NK-92 treated with Interleukin-12 subunit alpha and Interleukin-12 subunit beta, amount 100 ng/mL, for 24 hours (cell line): Measurements from ENCODE around the gene PLA2G4E.

ENCODE experiments used
- DNase-seq: peaks from one replicate; lab custom pipeline; 2025; lab: John Stamatoyannopoulos, UW

PLA2G4E gene

DNA sequence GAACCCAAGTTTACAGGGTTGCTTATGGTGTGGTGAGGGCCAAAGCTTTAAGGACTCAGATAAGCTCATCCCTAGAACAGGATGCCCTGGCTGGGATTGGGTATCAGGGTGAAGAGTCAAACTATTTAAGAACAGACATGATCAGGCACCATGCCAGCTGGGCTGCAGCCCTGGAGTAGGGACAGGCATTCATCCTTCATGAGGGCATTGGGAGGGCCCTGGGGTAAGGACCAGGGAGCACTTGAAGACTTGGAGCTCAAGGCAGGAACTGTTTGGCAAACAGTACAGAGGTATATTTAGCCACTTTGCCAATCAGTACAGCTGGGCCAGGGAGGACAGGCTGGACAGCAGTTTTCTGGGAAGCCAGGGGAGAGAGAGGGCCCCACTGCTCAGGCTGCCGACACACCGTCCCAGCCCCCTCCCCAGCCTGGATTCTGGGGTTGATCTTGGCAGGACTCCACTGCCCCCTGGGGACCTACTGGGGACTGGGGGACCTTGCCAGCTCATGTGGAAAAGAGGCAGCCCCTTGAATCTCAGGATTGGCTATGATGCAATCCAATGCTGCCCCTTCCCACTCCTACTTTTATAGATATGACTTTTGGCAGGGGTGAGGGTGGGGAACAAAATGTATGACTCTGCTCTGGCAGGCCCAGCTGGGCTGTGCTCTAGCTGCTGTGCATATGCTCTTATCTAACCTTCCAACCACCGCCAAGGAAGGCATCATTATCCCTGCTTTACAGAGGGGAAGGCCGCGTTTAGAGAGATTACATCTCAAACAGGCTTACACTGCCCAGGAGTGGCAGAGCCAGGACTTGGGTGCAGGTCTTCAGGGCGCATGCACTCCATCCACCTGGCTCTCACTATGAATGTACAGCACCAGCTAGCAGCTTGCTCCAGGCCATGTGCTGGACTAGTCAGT is 2.3 kb downstream of the PLA2G4E start:
- DNase-seq, result no peak

DNA sequence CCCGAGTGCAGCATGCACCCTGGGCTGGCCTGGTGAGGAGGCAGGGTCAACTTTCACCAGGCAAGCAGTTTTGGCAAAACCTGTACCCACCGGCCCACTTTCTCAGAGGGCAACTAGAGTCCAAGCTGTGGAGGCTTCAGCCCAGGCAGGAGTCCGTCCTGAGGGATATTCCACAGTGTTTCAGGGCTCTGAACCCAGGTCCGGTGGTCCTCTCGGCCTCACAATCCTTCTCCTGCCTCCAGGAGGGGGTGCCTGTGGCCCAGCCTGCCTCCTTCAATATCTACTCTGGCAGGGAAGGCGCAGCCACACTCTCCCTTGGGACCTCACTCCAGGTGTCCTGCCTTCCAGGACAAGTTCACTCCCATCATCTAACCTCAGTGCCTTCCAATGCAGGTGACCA is 3.9 kb downstream of the PLA2G4E start:
- no peak for DNase-seq

DNA sequence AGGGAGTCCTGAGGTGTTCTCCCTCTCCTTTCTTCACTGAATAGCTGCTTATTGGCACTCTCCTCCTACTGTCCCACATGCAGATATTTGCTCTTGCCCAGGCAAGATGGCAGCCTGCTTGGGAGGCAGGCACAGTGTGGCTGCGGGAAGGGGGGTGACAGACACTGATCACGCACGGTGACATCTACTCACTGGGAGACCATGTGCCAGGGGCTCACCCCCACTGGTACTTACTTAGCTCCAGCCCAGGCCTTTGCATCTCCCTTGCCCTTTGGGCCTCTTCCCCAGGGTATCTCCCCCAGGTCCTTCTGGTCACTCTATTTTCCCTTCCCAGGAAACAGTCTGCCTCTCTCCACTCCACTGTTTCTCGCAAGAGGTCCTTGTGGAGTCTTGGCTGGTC is 6.4 kb downstream of the PLA2G4E start:
- no peak for DNase-seq

DNA sequence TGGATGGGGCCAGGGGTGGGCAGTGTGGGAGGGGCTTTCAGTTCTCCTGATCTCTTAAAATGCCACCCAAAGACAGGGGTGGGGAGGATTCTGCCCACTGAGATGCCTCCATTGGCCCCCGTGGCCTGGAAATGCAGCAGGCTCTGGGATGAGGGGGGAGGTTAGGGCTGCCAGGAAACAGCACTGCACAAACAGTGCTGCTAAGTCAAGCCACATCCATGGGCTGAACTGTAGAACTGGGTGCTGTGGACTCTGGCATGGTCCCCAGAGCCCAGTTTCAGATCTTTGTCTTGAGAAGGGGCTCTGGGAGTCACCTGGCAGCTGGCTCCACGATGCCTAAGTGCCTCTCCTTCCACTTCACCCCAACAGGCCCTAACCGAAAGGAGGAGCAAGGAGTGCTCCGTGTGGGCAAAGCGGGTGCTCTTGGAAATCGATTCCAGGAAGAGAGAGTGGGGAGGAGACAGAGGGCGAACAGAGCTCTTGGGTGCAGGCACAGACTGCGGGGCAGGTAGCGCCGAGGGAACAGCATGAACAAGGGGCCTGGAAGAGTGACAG is 7.8 kb downstream of the PLA2G4E start:
- DNase-seq, result no peak

DNA sequence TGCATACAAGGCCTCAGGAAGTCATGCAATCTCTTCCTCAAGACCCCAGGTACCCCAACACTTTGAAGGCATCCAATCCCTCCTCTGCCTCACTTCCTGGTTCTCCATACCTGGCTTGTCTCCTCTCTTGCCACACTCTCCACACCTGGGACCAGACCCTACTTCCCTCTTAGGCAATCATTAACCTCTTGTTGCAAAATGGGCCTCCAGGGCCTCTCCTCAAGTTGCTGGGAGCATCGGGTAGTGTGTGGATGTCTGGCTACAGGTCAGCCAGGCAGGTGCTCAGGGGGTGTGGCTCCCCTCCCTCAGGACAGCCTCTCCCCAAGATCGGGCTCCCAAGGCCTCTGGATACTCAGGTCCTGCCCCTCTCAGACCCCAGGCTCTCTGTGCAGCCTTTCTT is 8.6 kb downstream of the PLA2G4E start:
- DNase-seq, result no peak

DNA sequence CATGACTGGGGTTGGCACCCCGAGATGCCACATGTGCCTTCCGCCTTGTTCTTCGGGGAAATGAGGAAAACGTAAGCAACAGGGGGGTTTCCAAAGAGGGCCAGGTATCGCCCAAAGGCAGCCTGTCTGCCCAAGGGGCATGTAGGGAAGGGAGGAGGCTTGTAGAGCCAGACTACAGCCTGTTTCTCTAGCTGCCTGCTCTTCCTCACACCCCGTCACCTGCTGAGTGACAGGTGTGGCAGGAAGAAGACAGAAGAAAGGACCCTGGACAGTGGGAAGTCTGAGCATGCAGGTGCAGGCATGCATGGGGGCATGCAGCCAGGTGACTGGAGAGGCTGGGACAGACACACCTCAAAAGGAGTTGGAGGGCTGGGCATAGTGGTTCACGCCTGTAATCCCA is 9.8 kb downstream of the PLA2G4E start:
- no peak for DNase-seq

DNA sequence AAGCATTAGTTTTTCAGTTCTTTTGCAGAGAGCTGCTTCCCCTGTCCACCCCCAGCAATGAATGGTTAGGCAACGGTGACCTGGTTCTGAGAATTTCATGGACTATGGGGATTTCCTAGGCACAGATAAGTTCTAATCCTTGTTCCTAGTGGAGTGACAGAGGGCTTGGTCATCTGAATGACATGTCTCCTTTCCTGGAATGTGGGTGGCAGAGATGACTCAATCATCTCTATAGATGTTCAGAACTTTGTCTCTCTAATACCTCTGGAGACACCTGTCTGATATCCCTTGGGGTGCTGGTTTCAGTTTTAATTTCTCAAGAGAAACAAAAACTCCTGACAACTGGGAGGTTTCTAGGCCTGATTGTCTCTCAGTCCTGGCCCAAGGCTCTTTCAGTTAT is 10.4 kb downstream of the PLA2G4E start:
- DNase-seq, result no peak

DNA sequence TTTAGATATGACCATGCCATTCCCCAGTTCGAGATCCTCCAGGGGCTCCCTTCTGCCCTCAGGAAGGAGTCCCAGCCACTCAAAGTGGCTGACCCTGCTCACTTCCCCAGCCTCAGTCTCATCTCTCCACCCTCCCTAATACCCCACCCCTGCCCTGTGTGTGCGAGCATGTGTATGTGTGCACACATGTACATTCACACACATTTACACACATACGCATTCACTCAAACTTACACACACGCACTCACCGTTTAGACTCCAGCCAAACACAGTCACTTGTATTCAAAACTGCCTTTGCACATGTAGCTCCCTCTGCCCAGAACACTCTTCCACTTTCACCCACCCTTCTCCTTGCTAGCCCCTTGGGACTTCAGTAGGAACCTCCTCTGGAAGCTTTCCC is 11.4 kb downstream of the PLA2G4E start:
- DNase-seq, result no peak

DNA sequence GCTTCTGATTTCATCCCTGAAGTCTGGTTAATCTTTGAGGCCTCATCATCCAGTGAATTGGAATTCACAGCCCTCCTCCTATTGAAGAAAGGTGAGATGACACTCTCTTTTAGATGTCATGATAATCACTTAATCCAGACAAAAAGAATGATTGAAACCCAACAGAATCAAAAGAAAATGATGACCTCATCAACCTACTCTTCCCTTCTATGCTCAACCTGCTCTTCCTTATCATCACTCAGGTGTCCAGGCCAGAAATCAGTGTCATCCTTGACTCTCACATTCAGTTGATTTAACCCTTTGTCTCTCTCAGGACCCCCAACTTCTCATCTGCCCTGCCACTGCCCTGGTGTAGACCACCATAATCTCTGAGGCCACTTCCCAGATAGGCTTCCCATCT is 11.8 kb downstream of the PLA2G4E start:
- no peak for DNase-seq

DNA sequence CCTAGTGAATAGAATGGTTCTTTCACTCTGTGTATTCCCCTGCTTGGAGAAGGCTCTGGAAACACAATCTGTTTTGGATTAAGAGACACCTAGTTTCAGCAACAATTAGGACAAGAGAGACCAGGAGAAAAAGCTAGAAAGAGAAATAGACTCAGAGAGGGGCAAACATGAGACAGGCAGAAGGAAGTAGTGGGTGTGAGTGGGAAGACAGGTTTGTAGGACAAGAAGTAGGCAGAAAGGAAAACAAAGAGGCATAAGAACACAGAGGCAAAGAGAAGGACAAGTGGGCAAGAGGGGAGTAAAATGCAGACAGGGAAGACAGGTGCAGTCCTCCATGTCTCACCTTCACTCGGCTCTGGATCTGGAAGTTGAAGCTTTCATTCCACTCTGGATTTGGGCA is 13.5 kb downstream of the PLA2G4E start:
- no peak for DNase-seq

DNA sequence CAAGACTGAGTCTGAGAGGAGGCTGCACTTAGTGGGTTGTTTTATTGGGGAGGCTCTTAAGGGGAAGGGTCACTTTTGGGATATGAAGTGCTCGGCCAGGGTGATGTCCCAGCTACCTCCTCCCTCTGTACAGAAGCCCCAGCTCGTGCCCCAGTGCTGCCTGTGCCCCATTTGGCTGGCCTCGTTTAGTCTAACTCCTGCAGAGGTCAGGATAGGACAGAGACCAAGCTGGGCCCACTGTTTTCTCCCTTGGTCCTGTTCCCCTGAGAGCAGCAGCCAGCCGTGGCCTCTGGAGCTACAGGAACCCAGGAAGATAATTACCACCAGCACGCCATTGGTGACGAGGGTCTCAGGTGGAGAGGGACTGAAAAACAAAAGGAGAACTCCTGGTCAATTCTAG is 18.5 kb downstream of the PLA2G4E start:
- no peak for DNase-seq

DNA sequence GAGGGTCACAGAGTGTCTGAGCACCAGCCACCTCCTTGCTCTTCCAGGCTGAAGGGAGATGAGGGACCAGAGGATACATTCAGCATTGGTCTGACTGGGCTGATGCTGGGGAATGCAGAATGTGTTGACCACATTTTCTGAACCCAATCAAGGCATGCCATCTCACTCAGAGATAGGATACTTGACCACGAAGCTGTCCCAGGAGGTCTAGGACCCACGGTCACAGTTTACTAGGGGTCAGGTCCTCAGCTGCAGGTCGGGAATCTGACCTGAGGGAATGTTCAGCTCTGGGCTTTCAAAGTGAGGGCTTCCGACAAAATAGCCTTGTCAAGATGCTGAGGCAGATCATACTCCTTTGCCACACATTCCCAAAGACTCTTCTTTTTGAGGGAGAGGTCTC is 19.6 kb downstream of the PLA2G4E start:
- no peak for DNase-seq

DNA sequence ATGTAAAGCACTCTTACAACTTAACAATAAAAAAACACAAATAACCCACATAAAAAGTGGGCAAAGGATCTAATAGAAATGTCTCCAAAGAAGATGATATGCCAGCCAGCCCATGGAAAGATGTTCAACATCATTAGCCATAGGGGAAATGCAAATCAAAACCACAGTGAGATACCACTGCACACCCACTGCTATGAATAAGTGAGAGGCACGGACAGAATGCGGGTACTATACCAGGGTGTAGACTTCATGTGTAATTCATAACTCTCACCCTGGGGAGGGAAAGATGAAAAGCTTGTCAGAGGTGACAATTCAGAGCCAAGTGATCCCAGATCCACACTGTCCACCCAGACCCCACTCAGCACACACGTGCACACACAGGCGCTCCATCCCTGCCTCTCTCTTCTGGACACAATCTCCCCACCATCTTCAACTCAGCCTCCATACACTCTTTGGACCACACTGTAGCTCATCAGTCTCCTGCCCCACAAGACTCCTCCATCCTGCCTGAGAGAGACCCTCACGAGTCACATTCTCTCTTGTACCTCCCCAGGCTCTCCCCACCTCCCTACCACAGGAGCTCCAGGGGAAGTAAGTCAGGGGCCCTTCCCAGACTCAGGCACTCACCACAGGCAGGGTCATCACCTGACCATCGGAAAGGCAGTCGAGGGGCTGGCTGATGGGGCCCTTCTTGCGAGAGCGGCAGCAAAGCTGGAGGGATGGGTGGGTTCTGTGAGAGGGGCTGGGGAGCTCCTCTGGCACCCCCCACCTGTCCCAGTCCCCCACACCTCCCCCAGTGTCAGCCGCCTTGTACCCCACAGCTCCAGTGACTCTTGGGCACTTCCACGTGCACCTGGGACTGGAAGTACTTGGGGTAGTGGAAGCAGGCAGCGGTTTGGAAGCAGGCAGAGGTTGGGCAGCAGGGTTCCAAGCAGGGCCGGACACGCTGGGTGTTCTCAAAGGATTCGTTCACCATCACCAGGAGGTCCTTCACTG is 21.3 kb downstream of the PLA2G4E start:
- DNase-seq, result no peak

DNA sequence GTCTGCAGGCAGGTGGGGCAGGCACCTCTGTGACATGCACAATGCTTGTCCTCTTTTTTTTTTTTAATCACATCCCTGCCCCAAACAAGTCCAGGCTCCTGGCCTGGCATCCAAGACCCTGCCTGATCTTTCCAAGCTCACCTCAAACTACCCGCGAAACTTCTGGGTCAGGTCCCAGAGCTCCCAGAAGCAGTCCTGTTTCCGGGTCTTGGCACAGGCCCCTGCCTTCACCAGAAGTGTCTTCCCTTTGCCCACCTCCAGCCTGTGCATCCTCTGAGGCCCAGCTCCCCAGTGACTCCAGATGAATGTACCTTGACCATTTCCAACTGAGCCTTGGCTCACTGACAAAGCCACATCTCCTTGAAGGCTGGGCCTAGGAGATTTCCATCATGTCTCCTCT is 23.0 kb downstream of the PLA2G4E start:
- no peak for DNase-seq

DNA sequence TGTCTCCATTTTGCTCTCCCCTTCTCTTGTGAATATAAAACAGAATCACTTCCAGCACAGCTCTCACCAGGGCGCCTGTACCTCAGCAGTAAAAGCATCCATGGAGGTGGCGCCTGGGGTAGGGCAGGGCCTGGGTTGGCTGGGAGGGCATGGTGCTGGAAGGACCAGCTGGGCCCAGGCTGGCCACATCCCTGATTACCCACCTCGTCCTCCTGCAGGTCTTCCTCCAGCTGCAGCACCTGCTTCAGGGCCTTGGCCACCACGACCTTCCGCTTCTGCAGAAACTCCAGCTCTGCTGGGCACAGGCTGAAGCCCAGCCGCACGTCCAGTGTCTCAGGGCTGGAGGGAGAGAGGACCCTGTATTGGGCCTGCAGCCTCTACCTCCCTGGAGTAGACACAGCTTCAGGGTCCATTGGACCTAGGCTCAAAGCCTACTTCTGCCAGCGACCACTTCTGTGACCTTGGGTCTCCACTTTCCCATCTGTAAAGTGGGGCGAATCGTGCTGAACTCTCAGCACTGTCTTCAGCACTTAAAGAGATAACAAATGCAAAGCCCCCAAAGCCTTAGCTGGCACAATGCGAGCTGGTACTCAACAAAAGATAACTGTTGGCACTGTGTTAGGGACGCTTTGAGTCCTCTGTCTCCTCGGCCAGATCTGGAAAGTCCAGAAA is 23.8 kb downstream of the PLA2G4E start:
- no peak for DNase-seq

DNA sequence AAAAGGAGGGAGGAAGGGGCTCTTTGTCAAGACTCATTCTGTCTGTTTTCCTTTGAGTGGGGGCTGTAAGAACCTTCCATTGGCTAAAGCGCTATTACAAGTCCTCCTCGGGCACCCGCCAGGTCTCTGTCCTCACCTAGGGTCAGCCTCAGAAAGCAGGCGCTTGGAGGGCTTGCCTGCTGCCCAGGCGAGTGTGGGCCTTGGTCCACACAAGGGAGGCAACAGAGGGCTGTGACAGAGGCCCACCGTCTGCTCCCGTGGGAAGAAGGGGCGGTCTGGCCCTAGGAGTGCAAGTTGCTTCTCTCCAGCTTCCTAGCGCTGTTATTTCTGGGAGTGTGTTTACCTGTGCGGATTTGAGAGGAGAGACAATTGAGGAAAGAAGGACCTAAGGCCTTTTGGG is 24.5 kb downstream of the PLA2G4E start:
- DNase-seq, result no peak

DNA sequence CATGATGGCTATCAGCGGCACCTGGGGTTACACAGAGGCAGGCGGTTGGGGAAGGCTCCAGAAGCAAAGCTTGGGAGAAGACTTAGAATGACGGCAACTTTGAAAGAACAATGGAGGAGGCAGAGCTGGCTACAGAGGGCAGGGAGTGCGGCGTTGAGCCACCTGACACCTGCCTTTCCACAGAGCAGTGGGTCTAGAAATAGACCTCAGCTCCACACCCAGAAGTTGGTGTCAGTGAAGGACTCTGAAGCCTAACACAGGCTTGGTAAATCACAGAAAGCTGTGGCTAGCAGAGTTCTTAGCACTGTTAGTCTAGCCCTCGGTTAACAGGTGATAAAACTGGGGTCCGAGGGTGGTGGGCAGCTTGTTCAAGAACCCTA is 25.4 kb downstream of the PLA2G4E start:
- no peak for DNase-seq

DNA sequence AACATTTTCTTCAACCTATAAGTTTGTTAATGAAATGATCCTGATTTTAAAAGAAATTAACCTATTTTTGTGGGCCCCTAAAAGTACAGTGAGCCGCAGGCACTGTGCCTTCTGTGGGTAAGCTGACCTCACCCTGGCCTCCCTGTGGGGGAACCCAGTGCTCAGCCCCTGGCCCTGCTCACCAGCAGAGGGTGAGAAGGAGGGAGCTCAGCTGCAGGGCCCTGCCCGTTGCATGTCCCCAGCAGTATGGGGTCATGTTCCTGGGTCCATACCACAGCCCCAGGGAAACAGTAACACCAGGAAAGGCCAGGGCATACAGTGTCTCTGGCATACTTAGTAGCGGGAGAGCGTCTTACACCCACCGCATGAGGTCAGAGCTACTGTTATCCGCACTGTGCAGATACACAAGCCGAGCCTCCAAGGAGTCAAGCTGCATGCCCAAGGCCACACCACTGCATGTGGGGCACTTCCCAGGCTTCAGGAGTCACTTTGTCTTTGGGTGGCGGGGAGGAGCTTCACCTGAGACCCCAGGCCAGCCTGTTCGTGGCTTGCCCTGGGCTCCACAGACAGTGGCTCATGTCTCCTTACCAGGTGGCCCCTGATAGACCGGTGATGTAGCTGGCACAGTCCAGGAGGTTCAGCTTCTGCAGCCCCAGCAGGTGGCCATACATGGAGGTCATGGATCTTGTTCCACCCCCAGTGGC is 25.9 kb downstream of the PLA2G4E start:
- no peak for DNase-seq

DNA sequence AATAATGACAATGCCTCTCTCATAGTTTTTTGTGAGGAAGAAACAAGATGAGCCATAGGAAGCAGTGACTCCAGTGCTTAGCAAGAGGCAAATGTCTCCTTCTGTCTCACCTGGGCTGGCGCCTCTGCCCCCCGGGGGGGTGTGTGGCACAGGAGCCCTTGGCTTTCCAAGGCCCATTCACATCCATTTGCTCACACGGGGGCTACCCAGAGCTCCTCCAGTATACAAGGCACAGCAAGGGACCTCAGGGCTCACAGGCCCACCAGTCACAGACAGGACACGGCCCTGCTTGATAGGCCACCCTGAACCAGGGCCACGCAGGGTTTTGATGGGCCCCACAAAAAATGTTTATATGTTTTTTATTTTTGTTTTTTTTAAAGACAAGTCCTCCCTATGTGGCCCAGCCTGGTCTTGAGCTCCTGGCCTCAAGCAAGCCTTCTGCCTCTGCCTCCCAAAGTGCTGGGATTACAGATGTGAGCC is 26.6 kb downstream of the PLA2G4E start:
- no peak for DNase-seq

DNA sequence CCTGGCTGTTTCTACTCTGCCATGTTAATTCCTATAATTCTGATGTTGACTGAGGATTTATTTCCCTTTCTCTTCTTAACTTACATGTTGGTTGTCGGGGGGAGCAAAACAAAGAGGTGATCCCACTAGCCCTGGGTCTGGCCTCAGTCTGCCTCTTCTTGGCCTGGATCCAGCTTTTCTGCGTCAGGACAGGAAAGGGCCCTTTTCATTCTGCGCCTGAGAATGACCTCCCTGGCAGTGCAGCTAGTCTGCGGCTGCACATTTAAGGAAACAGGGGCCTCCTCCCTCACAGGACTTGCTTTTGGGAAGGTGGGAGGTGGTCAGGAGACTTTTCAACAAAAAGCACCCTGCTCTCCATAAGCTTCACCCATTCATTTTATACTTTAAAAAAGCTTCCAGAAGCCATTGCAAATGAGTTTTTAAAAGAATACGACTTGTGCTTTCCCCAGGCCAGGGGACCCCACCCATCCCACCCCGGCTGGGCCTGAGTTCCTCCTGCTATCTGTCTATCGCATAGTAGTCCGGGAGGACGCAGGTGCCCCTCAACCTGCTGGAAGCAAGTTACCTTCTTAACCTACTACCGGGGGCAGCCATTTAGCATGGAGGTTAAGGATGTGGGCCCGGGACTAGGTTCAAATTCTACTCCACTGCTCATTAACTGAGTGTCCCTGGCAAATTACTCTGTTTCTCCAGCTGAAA is 27.2 kb downstream of the PLA2G4E start:
- no peak for DNase-seq

DNA sequence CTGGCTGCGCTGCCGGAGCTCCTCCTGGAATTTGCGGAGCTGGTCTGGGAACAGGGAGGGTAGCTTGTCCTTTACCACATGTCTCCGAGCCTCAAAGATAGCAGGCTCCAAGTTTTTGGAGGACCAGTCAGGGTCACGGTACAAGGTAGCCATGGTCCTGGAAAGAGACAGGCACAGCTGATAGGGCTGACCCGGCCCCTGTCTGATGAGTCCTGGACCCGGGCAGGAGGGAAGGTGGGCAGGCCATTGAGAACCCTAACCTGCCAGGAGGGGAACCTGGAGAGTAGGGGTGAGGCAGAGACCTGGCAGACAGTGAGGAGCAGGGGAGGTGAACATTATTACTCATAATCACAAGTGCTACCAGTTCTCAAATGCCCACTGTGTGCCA is 28.0 kb downstream of the PLA2G4E start:
- DNase-seq, result no peak
